A549 (cell line): Measurements from ENCODE around the gene MRPS35.

Source experiments
- CEBPB ChIP-seq, 2 experiments: fragments of >200 bp in 1 of 2; sonication (Bioruptor Twin) in 1 of 2; formaldehyde crosslinking in 1 of 2; IDR thresholded peaks; 2 replicates each; pipeline ENCODE4 v1.6.1; 2012 to 2016
- CHD4 ChIP-seq: fragments of 200-600 bp; sonication (generic); IDR thresholded peaks from 2 replicates; pipeline ENCODE4 v1.6.1; 2016; ENCODE audit warnings: antibody characterized with exemption, mild to moderate bottlenecking, borderline replicate concordance
- EHMT2 ChIP-seq: fragments of 200-600 bp; sonication (generic); IDR thresholded peaks from 2 replicates; pipeline ENCODE4 v1.6.1; 2016; ENCODE audit warnings: antibody characterized with exemption, low read depth, mild to moderate bottlenecking, moderate library complexity
- JUNB ChIP-seq: fragments of >200 bp; sonication (Bioruptor Twin); formaldehyde crosslinking; IDR thresholded peaks from 2 replicates; pipeline ENCODE4 v1.6.1; 2016
- MAZ ChIP-seq: fragments of 150-350 bp; IDR thresholded peaks from 2 replicates; pipeline ENCODE4 v1.6.1; 2014; ENCODE audit warnings: antibody characterized with exemption, low read depth, low read length, borderline replicate concordance
- POLR2A ChIP-seq: IDR thresholded peaks from 2 replicates; pipeline ENCODE4 v1.6.1; 2012; ENCODE audit warnings: mild to moderate bottlenecking, low read length
- RAD21 ChIP-seq, 2 experiments: fragments of >200 bp in 1 of 2; sonication (Bioruptor Twin) in 1 of 2; formaldehyde crosslinking in 1 of 2; IDR thresholded peaks in 1 of 2; conservative IDR thresholded peaks in 1 of 2; 2 replicates in 1 of 2; 3 replicates in 1 of 2; pipeline ENCODE4 v1.6.1; 2012 to 2018; ENCODE audit warnings: inconsistent platforms in 1 of 2
- RFX5 ChIP-seq: fragments of 450-650 bp; IDR thresholded peaks from 2 replicates; pipeline ENCODE4 v1.7.1; 2014; ENCODE audit warnings: antibody characterized with exemption, mild to moderate bottlenecking, moderate library complexity
- SREBF2 ChIP-seq: fragments of 450-650 bp; IDR thresholded peaks from 2 replicates; pipeline ENCODE4 v1.6.1; 2014; ENCODE audit warnings: mild to moderate bottlenecking, moderate library complexity
- TF ChIP-seq, protein P1 (sequence below): fragments of >200 bp; sonication (Bioruptor Twin); formaldehyde crosslinking; IDR thresholded peaks from 3 replicates; pipeline ENCODE4 v1.5.1; 2016
- TF ChIP-seq, protein P2 (sequence below): IDR thresholded peaks from 2 replicates; pipeline ENCODE4 v1.6.1; 2012

DNA sequence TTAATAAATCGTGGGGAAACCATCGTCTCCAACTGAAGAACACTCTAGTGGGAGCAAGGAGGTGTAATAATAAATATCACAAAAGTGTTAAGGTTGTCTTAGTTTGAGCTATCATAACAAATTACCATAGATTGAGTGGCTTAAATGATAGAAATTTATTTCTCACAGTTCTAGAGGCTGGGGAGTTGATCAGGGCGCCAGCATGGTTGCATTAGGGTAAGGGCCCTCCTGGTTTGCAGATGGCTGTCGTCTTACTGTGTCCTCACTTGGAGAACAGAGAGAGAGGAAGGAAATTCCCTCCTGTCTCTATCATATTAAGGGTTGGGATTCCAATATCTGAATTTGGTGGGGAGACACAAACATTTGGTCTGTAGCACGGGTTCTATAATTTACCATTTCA is 33.0 kb downstream of the MRPS35 start:
- TF ChIP-seq MAZ (no peak), POLR2A (no peak), SREBF2 (no peak), RAD21 (conservative IDR thresholded peaks at IDR 0.05 in 1 of 2, IDR thresholded peaks at IDR 0.05 in 1 of 2) (no peak), CHD4 (no peak), JUNB (no peak), EHMT2 (no peak), RFX5 (no peak), CEBPB (IDR thresholded peaks at IDR 0.05) (no peak)
- TF ChIP-seq, protein P1, sequence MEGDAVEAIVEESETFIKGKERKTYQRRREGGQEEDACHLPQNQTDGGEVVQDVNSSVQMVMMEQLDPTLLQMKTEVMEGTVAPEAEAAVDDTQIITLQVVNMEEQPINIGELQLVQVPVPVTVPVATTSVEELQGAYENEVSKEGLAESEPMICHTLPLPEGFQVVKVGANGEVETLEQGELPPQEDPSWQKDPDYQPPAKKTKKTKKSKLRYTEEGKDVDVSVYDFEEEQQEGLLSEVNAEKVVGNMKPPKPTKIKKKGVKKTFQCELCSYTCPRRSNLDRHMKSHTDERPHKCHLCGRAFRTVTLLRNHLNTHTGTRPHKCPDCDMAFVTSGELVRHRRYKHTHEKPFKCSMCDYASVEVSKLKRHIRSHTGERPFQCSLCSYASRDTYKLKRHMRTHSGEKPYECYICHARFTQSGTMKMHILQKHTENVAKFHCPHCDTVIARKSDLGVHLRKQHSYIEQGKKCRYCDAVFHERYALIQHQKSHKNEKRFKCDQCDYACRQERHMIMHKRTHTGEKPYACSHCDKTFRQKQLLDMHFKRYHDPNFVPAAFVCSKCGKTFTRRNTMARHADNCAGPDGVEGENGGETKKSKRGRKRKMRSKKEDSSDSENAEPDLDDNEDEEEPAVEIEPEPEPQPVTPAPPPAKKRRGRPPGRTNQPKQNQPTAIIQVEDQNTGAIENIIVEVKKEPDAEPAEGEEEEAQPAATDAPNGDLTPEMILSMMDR, result no peak
- TF ChIP-seq, protein P2, sequence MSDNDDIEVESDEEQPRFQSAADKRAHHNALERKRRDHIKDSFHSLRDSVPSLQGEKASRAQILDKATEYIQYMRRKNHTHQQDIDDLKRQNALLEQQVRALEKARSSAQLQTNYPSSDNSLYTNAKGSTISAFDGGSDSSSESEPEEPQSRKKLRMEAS, result no peak
